HG02588 (cell line): ENCODE data around the gene KRT32.

Experiments
- ATAC-seq: cut with Tn5 transposase; IDR thresholded peaks from one replicate; pipeline ENCODE4 v1.9.1; 2021; ENCODE audit warnings: mild to moderate bottlenecking, moderate library complexity; ENCODE audit not compliant: unreplicated experiment

The KRT32 gene

GRCh38 chr17:41466988-41467387, at the start of gene KRT32:
KRT32 (minus strand) TSS chr17:41467386; CDS start chr17:41467325, 61 bp downstream.
- no peak for ATAC-seq

DNA sequence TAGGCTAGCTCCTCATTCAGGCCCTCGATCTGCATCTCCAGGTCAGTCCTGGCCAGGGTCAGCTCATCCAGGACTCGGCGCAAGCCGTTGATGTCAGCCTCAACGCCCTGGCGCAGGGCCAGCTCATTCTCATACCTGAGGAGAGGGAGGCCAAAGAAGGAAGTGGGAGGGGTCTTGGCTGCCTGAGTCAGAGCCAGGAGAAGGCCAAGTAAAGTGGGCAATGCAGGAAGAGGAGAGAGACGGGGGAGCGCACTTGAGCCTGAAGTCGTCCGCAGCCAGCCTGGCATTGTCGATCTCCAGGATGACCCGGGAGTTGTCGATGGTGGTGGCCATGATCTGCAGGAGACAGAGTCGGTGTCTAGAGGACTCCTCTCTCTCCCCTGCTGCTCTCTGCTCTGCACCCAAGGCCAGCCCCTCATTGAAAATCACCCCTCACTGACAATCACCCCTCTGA, 49.7 kb upstream of the KRT32 start:
- no peak for ATAC-seq

DNA sequence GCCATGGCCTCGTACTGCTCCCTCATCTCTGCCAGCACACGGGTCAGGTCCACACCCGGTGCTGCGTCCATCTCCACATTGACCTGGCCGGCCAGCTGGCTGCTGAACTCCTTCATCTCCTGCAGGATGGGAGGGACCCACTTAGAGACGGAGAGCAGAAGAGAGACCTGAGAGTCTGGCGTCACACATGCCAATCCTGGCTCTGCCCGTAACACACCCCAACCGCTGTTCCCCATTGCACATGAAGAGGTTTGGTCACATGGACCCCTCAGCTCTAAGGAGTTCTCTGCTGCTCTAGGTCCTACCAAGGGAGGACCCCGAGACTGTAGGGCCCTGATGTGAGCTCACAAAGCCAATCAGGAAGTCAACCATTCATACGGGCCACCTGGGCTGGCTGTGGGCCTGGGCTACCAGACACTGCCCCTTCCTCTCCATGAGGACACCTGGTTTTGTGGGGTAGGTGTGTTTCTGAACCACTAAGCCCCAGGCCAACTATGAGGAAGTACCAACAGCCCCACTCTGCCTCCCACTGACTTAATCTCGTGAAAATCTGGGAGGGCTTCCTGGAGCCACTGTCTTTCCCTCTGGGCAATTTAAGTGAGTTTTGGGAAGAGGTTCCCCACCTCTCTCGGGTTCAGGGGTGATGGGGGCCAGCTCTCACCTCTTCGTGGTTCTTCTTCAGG, 49.1 kb upstream of the KRT32 start:
- no peak for ATAC-seq

DNA sequence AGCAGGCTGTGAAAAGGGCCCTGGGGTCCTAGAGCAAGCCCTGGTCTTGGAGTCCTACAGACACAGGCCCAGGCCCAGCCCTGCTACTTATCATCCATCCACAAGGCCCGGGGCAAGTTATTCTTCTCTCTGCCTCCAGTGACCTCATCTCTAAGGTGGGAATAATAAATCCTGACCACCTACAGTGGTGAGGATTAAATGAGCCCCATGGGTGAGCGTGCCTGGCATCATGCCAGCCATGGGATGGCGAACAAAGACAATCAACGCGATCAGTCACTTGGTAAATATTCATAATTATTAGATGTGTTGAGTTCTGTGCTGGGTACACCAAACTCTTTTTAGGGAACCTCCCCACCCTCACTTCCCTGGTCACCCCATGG, 46.0 kb upstream of the KRT32 start:
- no peak for ATAC-seq

- ATAC-seq: no peak
Measured at GRCh38 chr17:41512546-41513167, 45.5 kb upstream of the KRT32 start.

GRCh38 chr17:41511716-41512115, 44.5 kb upstream of the KRT32 start:
- ATAC-seq: no peak

- ATAC-seq: no peak
Measured at GRCh38 chr17:41511116-41511515, 43.9 kb upstream of the KRT32 start.

- ATAC-seq: no peak
Measured at GRCh38 chr17:41510251-41511065, 43.3 kb upstream of the KRT32 start.

- no peak for ATAC-seq
Measured at GRCh38 chr17:41507315-41507880, 40.2 kb upstream of the KRT32 start.

- no peak for ATAC-seq
Measured at GRCh38 chr17:41505809-41506767, 38.9 kb upstream of the KRT32 start.

GRCh38 chr17:41505007-41505808, 38.0 kb upstream of the KRT32 start, which contains the start of gene KRT13:
KRT13 (minus strand) TSS chr17:41505612; CDS start chr17:41505550, 62 bp downstream.
- ATAC-seq: no peak

DNA sequence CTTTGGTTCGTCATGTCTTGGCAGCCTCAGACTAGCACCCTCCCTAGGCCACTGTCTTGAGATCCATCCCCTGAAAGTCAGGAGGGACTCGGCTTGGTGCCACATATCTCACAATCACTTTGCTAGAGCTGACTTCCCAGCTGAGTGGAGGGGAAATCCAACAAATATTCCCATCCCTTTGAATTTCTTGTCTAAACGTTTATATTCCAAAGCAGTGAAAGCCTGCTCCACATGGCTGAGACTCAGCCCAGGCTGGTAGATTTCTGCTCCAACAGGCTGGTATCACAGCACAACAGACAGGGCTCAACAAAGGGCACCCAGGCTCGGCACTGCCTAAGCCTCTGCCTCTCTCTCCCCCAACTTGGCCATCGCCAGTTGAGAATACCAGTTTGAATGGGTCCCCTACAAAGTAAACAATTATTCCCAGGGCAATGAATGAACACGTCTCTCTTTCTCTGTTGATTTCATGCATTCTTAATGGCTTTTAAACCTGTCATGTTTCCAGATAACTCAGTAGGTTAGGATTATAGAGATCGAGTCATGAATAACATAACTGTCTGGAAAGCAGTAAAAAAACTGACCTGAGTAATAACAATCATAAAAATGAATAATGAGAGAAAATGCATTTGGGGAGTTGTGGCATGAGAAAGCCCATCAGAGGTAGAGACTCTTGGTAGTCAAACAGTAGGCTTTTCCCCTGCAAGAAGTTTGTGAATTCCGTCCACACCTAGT, 37.2 kb upstream of the KRT32 start:
- no peak for ATAC-seq

GRCh38 chr17:41503202-41503601, 36.0 kb upstream of the KRT32 start:
- ATAC-seq: no peak

GRCh38 chr17:41500131-41500911, 33.1 kb upstream of the KRT32 start:
- no peak for ATAC-seq

- ATAC-seq: no peak
Measured at GRCh38 chr17:41499714-41500113, 32.5 kb upstream of the KRT32 start.

DNA sequence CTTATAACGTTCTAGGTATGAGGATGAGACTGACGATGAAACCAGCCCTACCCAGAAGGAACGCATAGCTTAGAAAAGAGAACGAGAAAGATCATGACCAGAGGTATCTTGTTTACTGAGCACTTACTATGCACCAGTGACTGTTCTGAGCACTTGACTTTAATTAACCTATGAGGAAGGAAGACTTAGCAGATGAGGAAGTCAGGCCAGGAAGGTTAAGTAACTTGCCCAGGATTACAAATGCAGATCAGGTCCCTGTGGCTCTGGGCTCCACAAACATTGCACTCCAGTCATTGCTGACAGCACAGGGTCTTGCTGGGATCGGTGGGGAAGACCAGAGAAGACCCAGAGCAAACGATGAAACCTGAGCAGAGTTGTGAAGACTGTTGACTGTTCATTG, 31.1 kb upstream of the KRT32 start:
- no peak for ATAC-seq

DNA sequence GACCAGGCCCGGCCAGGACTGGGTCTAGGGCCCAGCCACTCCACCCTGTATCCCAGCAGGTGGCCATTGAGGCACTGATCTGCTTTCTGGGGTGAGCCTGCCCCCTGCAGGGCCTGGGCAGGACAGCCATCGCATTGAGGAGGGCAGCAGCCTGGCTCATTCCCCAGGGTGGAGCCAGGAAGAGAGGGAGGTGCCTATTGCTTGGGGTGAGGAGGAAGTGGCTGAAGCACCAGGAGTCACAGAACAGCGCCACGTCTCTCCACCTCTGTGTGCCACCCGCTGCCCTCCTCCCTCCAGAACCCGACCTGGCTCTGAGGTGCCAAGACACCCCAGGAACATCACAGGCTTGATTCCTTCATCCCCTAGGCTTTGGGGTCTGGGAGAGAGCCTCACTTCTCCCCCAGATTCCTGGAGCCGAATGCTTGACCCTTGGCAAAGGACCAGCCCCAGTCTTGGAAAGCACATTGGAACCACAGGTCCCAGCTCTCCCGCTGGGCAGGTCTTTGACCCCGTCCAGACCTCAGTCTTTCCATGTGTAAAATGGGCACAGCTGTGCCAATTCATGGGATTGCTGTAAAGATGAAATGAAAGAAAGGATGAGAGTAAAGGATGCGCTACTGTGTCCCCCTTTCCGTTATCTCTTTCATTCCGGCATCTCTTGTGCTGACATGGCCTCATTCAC, 29.8 kb upstream of the KRT32 start:
- ATAC-seq: peak; percentile 47
